CD14-positive monocyte (primary cell): ENCODE data around the gene YJU2. TPM values are rescaled to one million over a fixed set of nuclear protein-coding genes. Genes with fewer than 3 reads are reported as not detected.

ENCODE experiments used
- DNase-seq, 3 donors: peaks; one replicate each; pipeline ENCODE4 v3.0.0-alpha.2; 2011 to 2022
- H2AFZ ChIP-seq: 2 replicates; pipeline ENCODE4 v1.6.0; 2012; ENCODE audit warnings: mild to moderate bottlenecking, low read depth, low read length, inconsistent platforms; ENCODE audit not compliant: insufficient read depth, poor library complexity, severe bottlenecking
- H3K27ac ChIP-seq, 2 donors: 1 replicate in 1 of 2; 2 replicates in 1 of 2; pipeline ENCODE4 v1.5.1; 2012 to 2013; ENCODE audit warnings: low read length in 2 of 2, control low read depth in 1 of 2, inconsistent platforms in 1 of 2, low read depth in 1 of 2, mild to moderate bottlenecking in 1 of 2
- H3K27me3 ChIP-seq, 2 donors: one replicate each; pipeline versions ENCODE4 v1.6.0 to v1.6.1; 2011 to 2013; ENCODE audit warnings: low read length in 2 of 2; ENCODE audit not compliant: control insufficient read depth in 2 of 2, insufficient read depth in 2 of 2
- H3K36me3 ChIP-seq, 2 donors: replicated peaks in 1 of 2; 1 replicate in 1 of 2; 2 replicates in 1 of 2; pipeline versions ENCODE4 v1.5.1 to v1.6.1; 2012 to 2013; ENCODE audit warnings: low read length in 2 of 2, control low read depth in 1 of 2, inconsistent platforms in 1 of 2, mild to moderate bottlenecking in 1 of 2; ENCODE audit not compliant: insufficient read depth in 2 of 2, control insufficient read depth in 1 of 2
- H3K4me1 ChIP-seq, 2 donors: 1 replicate in 1 of 2; 2 replicates in 1 of 2; pipeline versions ENCODE4 v1.5.1 to v1.6.1; 2012 to 2013; ENCODE audit warnings: low read length in 2 of 2, control low read depth in 1 of 2, inconsistent platforms in 1 of 2, mild to moderate bottlenecking in 1 of 2, moderate library complexity in 1 of 2; ENCODE audit not compliant: insufficient read depth in 2 of 2, control insufficient read depth in 1 of 2
- H3K4me2 ChIP-seq: replicated peaks from 2 replicates; pipeline ENCODE3; 2012; ENCODE audit warnings: low read length, moderate library complexity, mild to moderate bottlenecking; ENCODE audit not compliant: poor library complexity, severe bottlenecking; ENCODE audit errors: extremely low read depth
- H3K4me3 ChIP-seq, 3 experiments: fragments of 200-600 bp in 1 of 3; sonication (generic) in 1 of 3; replicated peaks in 1 of 3; 1 replicate in 2 of 3; 2 replicates in 1 of 3; pipeline ENCODE4 v1.5.1; 2011 to 2013; ENCODE audit warnings: low read length in 3 of 3, mild to moderate bottlenecking in 3 of 3, control low read depth in 2 of 3, low read depth in 2 of 3, inconsistent platforms in 1 of 3, moderate library complexity in 1 of 3
- H3K79me2 ChIP-seq: 2 replicates; pipeline ENCODE4 v1.6.0; 2012; ENCODE audit warnings: mild to moderate bottlenecking, control low read depth, inconsistent platforms, low read length, moderate library complexity; ENCODE audit not compliant: insufficient read depth
- H3K9ac ChIP-seq: 2 replicates; pipeline ENCODE4 v1.6.0; 2017; ENCODE audit warnings: low read length, mild to moderate bottlenecking; ENCODE audit not compliant: insufficient read depth, poor library complexity, severe bottlenecking
- H3K9me3 ChIP-seq, 2 donors: replicated peaks in 1 of 2; 1 replicate in 1 of 2; 2 replicates in 1 of 2; pipeline versions ENCODE4 v1.5.1 to v1.6.1; 2012 to 2013; ENCODE audit warnings: low read length in 2 of 2, control low read depth in 1 of 2; ENCODE audit not compliant: control insufficient read depth in 1 of 2, insufficient read depth in 1 of 2
- H4K20me1 ChIP-seq: 2 replicates; pipeline ENCODE4 v1.6.0; 2012; ENCODE audit warnings: mild to moderate bottlenecking, low read length, control low read depth, moderate library complexity; ENCODE audit not compliant: insufficient read depth
- H3K27ac Mint-ChIP-seq, 7 donors: one replicate each; pipeline ENCODE4 v1.8.0; 2020; ENCODE audit warnings: mild to moderate bottlenecking in 7 of 7, mixed read lengths in 7 of 7, moderate library complexity in 6 of 7, inconsistent platforms in 2 of 7
- H3K27me3 Mint-ChIP-seq, 3 donors: one replicate each; pipeline ENCODE4 v1.8.0; 2021 to 2022; ENCODE audit warnings: low read depth in 3 of 3, mild to moderate bottlenecking in 3 of 3, mixed read lengths in 3 of 3, moderate library complexity in 3 of 3, inconsistent platforms in 1 of 3
- H3K36me3 Mint-ChIP-seq, 2 donors: one replicate each; pipeline ENCODE4 v1.8.0; 2020; ENCODE audit warnings: mixed read lengths in 2 of 2, inconsistent platforms in 1 of 2, mild to moderate bottlenecking in 1 of 2
- H3K4me1 Mint-ChIP-seq: one replicate; pipeline ENCODE4 v1.8.0; 2020; ENCODE audit warnings: mild to moderate bottlenecking, mixed read lengths
- H3K4me3 Mint-ChIP-seq, 2 donors: one replicate each; pipeline ENCODE4 v1.8.0; 2020; ENCODE audit warnings: mild to moderate bottlenecking in 2 of 2, mixed read lengths in 2 of 2, moderate library complexity in 1 of 2
- H3K9me3 Mint-ChIP-seq, 7 donors: one replicate each; pipeline ENCODE4 v1.8.0; 2020 to 2022; ENCODE audit warnings: mixed read lengths in 7 of 7, mild to moderate bottlenecking in 6 of 7, moderate library complexity in 6 of 7, inconsistent platforms in 2 of 7
- WGBS: methylation state at CpG from one replicate; pipeline ENCODE4 v1.1.5; 2013; ENCODE audit warnings: missing lambda C conversion rate; ENCODE audit not compliant: insufficient coverage; 5-methylcytosine and 5-hydroxymethylcytosine counted together
- intact Hi-C, 2 donors: fragments of 100-400 bp; cut with micrococcal nuclease; formaldehyde crosslinking; loops; one replicate each; pipeline versions ENCODE4 v1.15.0 to v1.15.1; 2023
- polyA plus RNA-seq, 3 donors: library from polyadenylated mRNA; depleted of rRNA in 1 of 3; unstranded in 2 of 3; stranded (reverse) in 1 of 3; fragments of 300-500 nt in 2 of 3; fragments of >200 nt in 1 of 3; fragmentation: Illumina TruSeq in 2 of 3; gene quantifications; 1 replicate in 2 of 3; 2 replicates in 1 of 3; pipeline ENCODE4 v1.2.3, GENCODE V29; 2012 to 2021
- TF ChIP-seq, protein P1 (sequence below): fragments of 200-600 bp; IDR thresholded peaks from one replicate; pipeline ENCODE4 v1.8.0; 2022; ENCODE audit warnings: antibody characterized with exemption, mild to moderate bottlenecking

YJU2 gene
- polyA plus RNA-seq, 3 donors = 8.6 to 19.3 (median 13.4) TPM

DNA sequence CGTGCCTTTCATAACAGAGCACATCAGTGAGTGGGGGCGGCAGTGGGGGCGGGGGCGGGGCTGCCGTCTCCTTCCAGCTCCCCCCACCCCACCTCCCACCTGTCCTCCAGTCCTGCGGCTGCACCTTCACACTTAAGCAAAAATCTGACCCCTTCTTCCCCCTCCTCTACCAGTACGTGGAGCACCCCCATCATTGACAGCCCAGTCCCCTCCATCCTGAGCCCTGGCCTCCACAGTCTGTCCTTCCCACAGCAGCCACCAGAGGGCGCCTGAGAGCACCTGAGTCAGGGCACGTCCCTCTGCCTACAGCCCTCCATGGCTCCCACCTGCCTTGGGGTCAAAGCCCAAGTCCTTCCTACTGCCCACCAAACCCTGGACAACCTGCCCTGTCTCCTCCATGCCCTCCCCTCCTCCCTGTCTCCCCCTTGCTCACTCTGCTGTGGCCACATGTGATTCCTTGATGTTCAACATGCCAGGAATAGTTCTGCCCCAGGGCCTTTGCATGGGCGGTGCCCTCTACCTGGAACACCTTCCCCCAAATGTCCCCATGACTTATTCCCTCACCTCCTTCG is 13.5 kb upstream of the YJU2 start:
- H4K20me1 ChIP-seq = no peaks in the 10 kb centered on the region

DNA sequence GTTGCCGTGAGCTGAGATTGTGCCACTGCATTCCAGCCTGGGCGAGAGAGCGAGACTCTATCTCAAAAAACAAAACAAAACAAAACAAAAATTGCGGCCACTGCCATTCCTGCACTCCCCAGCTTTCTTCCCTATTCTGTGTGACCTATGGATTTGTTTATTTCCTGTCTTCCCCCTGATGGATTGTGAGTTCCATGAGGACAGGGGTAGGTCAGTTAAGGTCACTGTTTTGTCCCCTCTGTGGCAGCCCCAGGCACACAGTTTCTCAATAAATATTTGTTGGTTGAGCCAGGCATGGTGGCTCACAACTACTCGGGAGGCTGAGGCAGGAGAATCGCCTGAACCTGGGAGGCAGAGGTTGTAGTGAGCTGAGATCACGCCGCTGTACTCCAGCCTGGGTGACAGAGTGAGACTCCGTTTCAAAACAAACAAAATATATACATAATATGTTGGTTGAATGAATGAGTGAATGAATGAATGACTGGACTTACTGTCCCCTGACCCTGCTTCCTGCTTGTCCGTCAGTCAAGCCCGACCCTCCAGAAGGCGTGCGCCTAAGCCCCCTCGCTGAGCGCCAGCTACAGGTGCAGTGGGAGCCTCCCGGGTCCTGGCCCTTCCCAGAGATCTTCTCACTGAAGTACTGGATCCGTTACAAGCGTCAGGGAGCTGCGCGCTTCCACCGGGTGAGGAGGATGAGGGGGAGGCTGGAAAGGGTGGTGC is 12.6 kb upstream of the YJU2 start:
- WGBS = 87% methylated on average over 14 of the region's 21 CpGs
- Mint-ChIP-seq H3K27me3 (peaks cover 11 to 13% (median 13%) of the 10 kb centered on the region in 3 donors), H3K27ac (peak overlapping the region in 1 of 7 donors; percentile 4), H3K9me3 (peaks cover 0 to 4% (median 0%) of the 10 kb centered on the region in 7 donors), H3K36me3 (no peaks in the 10 kb centered on the region), H3K4me3 (no peak overlapping the region), H3K4me1 (peaks cover 5% of the 10 kb centered on the region)
- TF ChIP-seq, protein P1, sequence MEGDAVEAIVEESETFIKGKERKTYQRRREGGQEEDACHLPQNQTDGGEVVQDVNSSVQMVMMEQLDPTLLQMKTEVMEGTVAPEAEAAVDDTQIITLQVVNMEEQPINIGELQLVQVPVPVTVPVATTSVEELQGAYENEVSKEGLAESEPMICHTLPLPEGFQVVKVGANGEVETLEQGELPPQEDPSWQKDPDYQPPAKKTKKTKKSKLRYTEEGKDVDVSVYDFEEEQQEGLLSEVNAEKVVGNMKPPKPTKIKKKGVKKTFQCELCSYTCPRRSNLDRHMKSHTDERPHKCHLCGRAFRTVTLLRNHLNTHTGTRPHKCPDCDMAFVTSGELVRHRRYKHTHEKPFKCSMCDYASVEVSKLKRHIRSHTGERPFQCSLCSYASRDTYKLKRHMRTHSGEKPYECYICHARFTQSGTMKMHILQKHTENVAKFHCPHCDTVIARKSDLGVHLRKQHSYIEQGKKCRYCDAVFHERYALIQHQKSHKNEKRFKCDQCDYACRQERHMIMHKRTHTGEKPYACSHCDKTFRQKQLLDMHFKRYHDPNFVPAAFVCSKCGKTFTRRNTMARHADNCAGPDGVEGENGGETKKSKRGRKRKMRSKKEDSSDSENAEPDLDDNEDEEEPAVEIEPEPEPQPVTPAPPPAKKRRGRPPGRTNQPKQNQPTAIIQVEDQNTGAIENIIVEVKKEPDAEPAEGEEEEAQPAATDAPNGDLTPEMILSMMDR = no peak
- no peaks in the 10 kb centered on the region for H3K9me3 ChIP-seq
- no peaks in the 10 kb centered on the region for H3K79me2 ChIP-seq
- H3K27me3 ChIP-seq = peaks cover 0 to 5% of the 10 kb centered on the region in 2 donors
- DNase-seq = no peak
- H3K4me3 ChIP-seq = no peak overlapping the region
- H3K9ac ChIP-seq = no peak overlapping the region
- no peak overlapping the region for H3K27ac ChIP-seq
- H3K4me2 ChIP-seq = no peak overlapping the region
- no peaks in the 10 kb centered on the region for H3K36me3 ChIP-seq
- intact Hi-C loops = no loop called here
- H3K4me1 ChIP-seq = peaks cover 0 to under 1% of the 10 kb centered on the region in 2 donors
- H4K20me1 ChIP-seq = no peaks in the 10 kb centered on the region
- H2AFZ ChIP-seq = no peak overlapping the region

More for the DNA sequence above, 13.5 kb upstream of the YJU2 start:
- no peaks in the 10 kb centered on the region for H3K9me3 ChIP-seq
- TF ChIP-seq, protein P1 = peak; percentile 76
- no peak overlapping the region for H2AFZ ChIP-seq
- H3K27ac ChIP-seq = no peak overlapping the region
- no peak overlapping the region for H3K4me3 ChIP-seq
- intact Hi-C loops = no loop called here
- 38% methylated on average over 9 of the region's 11 CpGs for WGBS
- H3K36me3 Mint-ChIP-seq = no peaks in the 10 kb centered on the region
- H3K27me3 ChIP-seq = peaks cover 0 to 12% of the 10 kb centered on the region in 2 donors
- no peaks in the 10 kb centered on the region for H3K36me3 ChIP-seq
- H3K27me3 Mint-ChIP-seq = peaks cover 10 to 13% (median 12%) of the 10 kb centered on the region in 3 donors
- H3K4me2 ChIP-seq = no peak overlapping the region
- no peaks in the 10 kb centered on the region for H3K79me2 ChIP-seq
- H3K9me3 Mint-ChIP-seq = peaks cover 0 to 4% (median 0%) of the 10 kb centered on the region in 7 donors
- no peak overlapping the region for H3K9ac ChIP-seq
- no peak overlapping the region for H3K4me3 Mint-ChIP-seq
- DNase-seq = peak; percentile 27 to 54 (median 39)
- H3K4me1 Mint-ChIP-seq = peaks cover 7% of the 10 kb centered on the region
- H3K4me1 ChIP-seq = peaks cover 0 to 6% of the 10 kb centered on the region in 2 donors
- H3K27ac Mint-ChIP-seq = no peak overlapping the region
